ENCODE results near the gene CYP1A2. TPM values are rescaled to one million over a fixed set of nuclear protein-coding genes. Genes with fewer than 3 reads are reported as not detected.

The CYP1A2 gene
- total and polyA plus RNA-seq, 9 donors, result 0.23 TPM; not detected in 8

- no peaks in the 10 kb centered on the region for H3K4me1 ChIP-seq (ENCODE audit: insufficient read depth)
- no peak overlapping the region for H3K4me3 ChIP-seq
- H3K27ac ChIP-seq, result no peak overlapping the region
- H3K27me3 ChIP-seq, result no peaks in the 10 kb centered on the region
- H3K9me3 ChIP-seq, result no peaks in the 10 kb centered on the region
- TF ChIP-seq EP300 (IDR thresholded peaks at IDR 0.05) (no peak), POLR2A (IDR thresholded peaks at IDR 0.05) (no peak), CTCF (IDR thresholded peaks at IDR 0.05) (no peak)
- DNase-seq, result no peak
- intact Hi-C loops (cut with DNase I), result loop anchor here (2.0 to 10.0 kb wide), 9 partner anchors 132 to 397 kb away; partner anchors contain the start of gene SCAMP5 (in 1 of the 4)
- WGBS, 3 donors, result 60 to 68% (median 62%) methylated on average over 7 of the region's 7 CpGs
- no peaks in the 10 kb centered on the region for H3K36me3 ChIP-seq
Observed at GRCh38 chr15:74769463-74770025, 20.9 kb downstream of the CYP1A2 start.

GRCh38 chr15:74770211-74770903 lies 21.7 kb downstream of the CYP1A2 start:
- H3K36me3 ChIP-seq, result no peaks in the 10 kb centered on the region
- no peak for TF ChIP-seq EP300 (IDR thresholded peaks at IDR 0.05)
- no peak for TF ChIP-seq POLR2A (IDR thresholded peaks at IDR 0.05)
- no peak for TF ChIP-seq CTCF (IDR thresholded peaks at IDR 0.05)
- no peak for DNase-seq

GRCh38 chr15:74773329-74773728 lies 24.7 kb downstream of the CYP1A2 start:
- no peaks in the 10 kb centered on the region for H3K36me3 ChIP-seq
- H3K9me3 ChIP-seq, result no peaks in the 10 kb centered on the region
- no peak overlapping the region for H3K27ac ChIP-seq
- WGBS, 3 donors, result 85 to 91% (median 87%) methylated on average over 5 of the region's 5 CpGs
- H3K4me3 ChIP-seq, result no peak overlapping the region
- no peak for DNase-seq
- intact Hi-C loops (cut with DNase I), result loop anchor here (5.0 to 10.0 kb wide), 4 partner anchors 141 to 221 kb away; partner anchors contain the start of gene SCAMP5 (in 1 of the 4)
- TF ChIP-seq EP300 (IDR thresholded peaks at IDR 0.05) (no peak), CTCF (IDR thresholded peaks at IDR 0.05) (no peak), POLR2A (IDR thresholded peaks at IDR 0.05) (no peak)
- no peaks in the 10 kb centered on the region for H3K4me1 ChIP-seq (ENCODE audit: insufficient read depth)
- no peaks in the 10 kb centered on the region for H3K27me3 ChIP-seq

More at GRCh38 chr15:74770211-74770903, 21.7 kb downstream of the CYP1A2 start:
- intact Hi-C loops (cut with DNase I), result loop anchor here (5.0 to 10.0 kb wide), 4 partner anchors 138 to 224 kb away; partner anchors contain the start of gene SCAMP5 (in 1 of the 4)
- 47 to 59% (median 55%) methylated on average over 4 of the region's 4 CpGs for WGBS, 3 donors
- Histone ChIP-seq H3K9me3 (no peaks in the 10 kb centered on the region), H3K27ac (no peak overlapping the region), H3K27me3 (no peaks in the 10 kb centered on the region), H3K4me3 (no peak overlapping the region), H3K4me1 (ENCODE audit: insufficient read depth) (no peaks in the 10 kb centered on the region)

- Histone ChIP-seq H3K9me3 (no peaks in the 10 kb centered on the region), H3K27ac (no peak overlapping the region), H3K4me3 (no peak overlapping the region), H3K27me3 (no peaks in the 10 kb centered on the region), H3K4me1 (ENCODE audit: insufficient read depth) (no peaks in the 10 kb centered on the region), H3K36me3 (no peaks in the 10 kb centered on the region)
- TF ChIP-seq EP300 (IDR thresholded peaks at IDR 0.05) (no peak), POLR2A (IDR thresholded peaks at IDR 0.05) (no peak), CTCF (IDR thresholded peaks at IDR 0.05) (no peak)
- WGBS, 3 donors, result 75 to 82% (median 81%) methylated on average over 5 of the region's 5 CpGs
- intact Hi-C loops (cut with DNase I), result loop anchor here (5.0 to 10.0 kb wide), 4 partner anchors 141 to 221 kb away; partner anchors contain the start of gene SCAMP5 (in 1 of the 4)
- no peak for DNase-seq
Observed at GRCh38 chr15:74773731-74774252, 25.1 kb downstream of the CYP1A2 start.

Measured in ovary (tissue), 9 donors.